Esophagus (tissue), 2 donors: ENCODE data around the gene TMOD1. TPM values are rescaled to one million over a fixed set of nuclear protein-coding genes. Genes with fewer than 3 reads are reported as not detected.

Experiments used
- polyA plus RNA-seq, 2 donors: library from polyadenylated mRNA; stranded (reverse); fragments of 200-250 nt; gene quantifications; one replicate each; pipeline ENCODE4 v1.2.3, GENCODE V29; 2013
- donor health status: healthy with polysubstance abuse.
- donor health status: Bipolar disorder and iron deficiency.

The TMOD1 gene
- polyA plus RNA-seq, 2 donors, result 3.2 to 7.1 TPM

Other genes starting within 250 kb of the TMOD1 start
- gene CCDC180, start 194.0 kb upstream of the TMOD1 start, polyA plus RNA-seq, result 1 to 10 TPM in 1 of 2 donors, under 1 TPM in 1; 0.51 to 1.6 TPM
- gene TDRD7, start 89.6 kb upstream of the TMOD1 start, polyA plus RNA-seq, result 1 to 10 TPM; 5.2 to 6.7 TPM
- gene TSTD2, start 131.7 kb downstream of the TMOD1 start, polyA plus RNA-seq, result 1 to 10 TPM; 7.1 to 7.9 TPM
- gene NCBP1, start 132.2 kb downstream of the TMOD1 start, polyA plus RNA-seq, result 1 to 10 TPM; 6.7 to 8.1 TPM
- 10 to 100 TPM; 13.5 to 16.3 TPM for gene XPA, start 195.7 kb downstream of the TMOD1 start, polyA plus RNA-seq